Measurements from ENCODE around the gene TSPAN18.

The TSPAN18 gene

DNA sequence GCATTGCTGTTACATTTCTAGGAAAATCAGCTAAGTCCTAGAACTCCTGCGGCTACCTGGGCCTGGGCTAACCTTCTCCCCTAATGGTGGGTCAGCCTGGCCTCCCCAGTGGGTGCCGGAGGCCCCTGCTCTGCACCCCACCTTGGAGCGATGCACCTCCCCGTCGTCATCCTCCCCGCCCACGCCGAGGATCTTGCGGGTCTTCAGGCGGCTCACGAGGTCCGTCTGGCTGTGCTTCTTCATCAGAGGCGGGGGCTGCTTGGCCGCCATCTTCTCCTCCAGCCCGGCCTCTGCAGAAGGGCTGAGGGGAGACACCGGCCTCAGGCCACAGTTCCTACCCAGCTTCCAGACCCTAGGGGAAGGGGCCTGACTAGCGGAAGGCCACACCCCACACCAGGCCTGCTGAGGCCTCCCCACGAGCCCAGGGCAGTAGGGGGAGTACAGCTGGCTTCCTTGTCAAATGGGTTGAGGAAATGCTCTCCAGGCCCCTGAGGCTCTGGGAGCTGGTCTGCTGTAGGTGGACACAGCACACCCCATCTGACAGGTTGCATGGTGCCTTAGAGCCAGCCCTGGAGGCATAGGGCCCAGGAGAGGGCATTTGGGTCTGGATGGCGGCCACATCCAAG lies 211.4 kb downstream of the TSPAN18 start:
- in situ Hi-C loops (cut with MboI; ENCODE audit: low pct_unique_long_range_greater_than_20kb, low sequenced_read_pairs, unreplicated experiment) = loop anchor here (5.0 to 25.0 kb wide), 2 partner anchors 169 to 374 kb away; no protein-coding TSS in a partner anchor

DNA sequence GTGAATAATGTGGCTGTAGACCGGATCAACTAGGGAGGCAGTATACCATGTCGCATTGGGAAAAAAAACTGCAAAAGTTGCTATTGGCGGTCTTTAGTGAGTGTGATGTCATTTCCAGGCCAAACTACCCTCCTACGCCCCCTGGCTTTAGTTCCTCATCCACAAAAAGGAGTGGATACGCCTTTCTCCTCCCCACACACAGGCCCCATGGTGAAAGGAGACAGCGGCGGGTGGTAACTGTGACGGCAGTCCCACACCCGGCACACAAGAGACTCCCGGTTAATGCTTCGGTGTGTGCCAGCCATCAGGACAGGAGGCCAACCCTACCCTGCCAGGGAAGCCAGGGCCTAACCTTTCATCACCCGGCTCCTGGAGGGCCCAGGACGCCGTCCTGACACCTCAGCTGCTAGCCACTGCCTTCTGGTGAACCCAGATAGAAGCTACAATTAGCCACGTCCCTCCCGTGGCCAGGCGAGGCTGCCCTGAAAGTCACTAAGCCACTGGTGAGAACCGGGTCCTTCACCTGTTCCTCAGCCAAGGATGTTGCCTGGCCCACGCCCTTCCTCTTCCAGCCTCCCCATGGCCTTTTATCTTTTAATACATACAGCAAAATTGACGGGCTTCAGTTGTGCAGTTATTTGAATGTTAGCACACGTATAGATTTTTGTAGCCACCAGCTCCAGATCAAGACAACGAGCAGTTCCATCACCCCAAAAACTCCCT lies 213.1 kb downstream of the TSPAN18 start:
- TF ChIP-seq, protein P1, sequence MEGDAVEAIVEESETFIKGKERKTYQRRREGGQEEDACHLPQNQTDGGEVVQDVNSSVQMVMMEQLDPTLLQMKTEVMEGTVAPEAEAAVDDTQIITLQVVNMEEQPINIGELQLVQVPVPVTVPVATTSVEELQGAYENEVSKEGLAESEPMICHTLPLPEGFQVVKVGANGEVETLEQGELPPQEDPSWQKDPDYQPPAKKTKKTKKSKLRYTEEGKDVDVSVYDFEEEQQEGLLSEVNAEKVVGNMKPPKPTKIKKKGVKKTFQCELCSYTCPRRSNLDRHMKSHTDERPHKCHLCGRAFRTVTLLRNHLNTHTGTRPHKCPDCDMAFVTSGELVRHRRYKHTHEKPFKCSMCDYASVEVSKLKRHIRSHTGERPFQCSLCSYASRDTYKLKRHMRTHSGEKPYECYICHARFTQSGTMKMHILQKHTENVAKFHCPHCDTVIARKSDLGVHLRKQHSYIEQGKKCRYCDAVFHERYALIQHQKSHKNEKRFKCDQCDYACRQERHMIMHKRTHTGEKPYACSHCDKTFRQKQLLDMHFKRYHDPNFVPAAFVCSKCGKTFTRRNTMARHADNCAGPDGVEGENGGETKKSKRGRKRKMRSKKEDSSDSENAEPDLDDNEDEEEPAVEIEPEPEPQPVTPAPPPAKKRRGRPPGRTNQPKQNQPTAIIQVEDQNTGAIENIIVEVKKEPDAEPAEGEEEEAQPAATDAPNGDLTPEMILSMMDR (IDR thresholded peaks at IDR 0.05; ENCODE audit: extremely low read depth, insufficient read depth, missing control alignments) = no peak
- DNase-seq (ENCODE audit: low spot score) = no peak
- in situ Hi-C loops (cut with MboI; ENCODE audit: low pct_unique_long_range_greater_than_20kb, low sequenced_read_pairs, unreplicated experiment) = loop anchor here (5.0 to 25.0 kb wide), 2 partner anchors 167 to 372 kb away; no protein-coding TSS in a partner anchor

More for the DNA sequence above, 211.4 kb downstream of the TSPAN18 start:
- TF ChIP-seq, protein P1 (IDR thresholded peaks at IDR 0.05; ENCODE audit: extremely low read depth, insufficient read depth, missing control alignments) = no peak
- DNase-seq (ENCODE audit: low spot score) = no peak

DNA sequence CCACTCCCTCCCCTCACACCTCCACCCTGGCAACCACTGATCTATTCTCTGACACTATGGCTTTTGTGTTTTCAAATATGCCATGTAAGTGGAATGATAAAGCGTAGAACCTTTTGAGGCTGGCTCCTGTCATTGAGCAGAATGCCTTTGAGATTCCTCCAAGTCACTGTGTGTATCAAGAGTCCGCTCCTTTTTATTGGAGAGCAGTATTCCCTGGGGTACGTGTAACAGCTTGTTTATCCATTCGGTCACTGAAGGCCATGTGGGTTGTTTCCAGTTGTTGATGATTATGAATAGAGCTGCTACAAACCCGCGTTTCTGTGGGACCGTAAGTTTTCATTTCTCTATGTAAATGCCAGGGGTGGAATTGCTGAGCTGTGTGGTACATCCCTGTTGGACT lies 213.6 kb downstream of the TSPAN18 start:
- in situ Hi-C loops (cut with MboI; ENCODE audit: low pct_unique_long_range_greater_than_20kb, low sequenced_read_pairs, unreplicated experiment) = loop anchor here (25.0 kb wide), 1 partner anchor 372 kb away; no protein-coding TSS in a partner anchor
- no peak for DNase-seq (ENCODE audit: low spot score)
- TF ChIP-seq, protein P1 (IDR thresholded peaks at IDR 0.05; ENCODE audit: extremely low read depth, insufficient read depth, missing control alignments) = no peak

DNA sequence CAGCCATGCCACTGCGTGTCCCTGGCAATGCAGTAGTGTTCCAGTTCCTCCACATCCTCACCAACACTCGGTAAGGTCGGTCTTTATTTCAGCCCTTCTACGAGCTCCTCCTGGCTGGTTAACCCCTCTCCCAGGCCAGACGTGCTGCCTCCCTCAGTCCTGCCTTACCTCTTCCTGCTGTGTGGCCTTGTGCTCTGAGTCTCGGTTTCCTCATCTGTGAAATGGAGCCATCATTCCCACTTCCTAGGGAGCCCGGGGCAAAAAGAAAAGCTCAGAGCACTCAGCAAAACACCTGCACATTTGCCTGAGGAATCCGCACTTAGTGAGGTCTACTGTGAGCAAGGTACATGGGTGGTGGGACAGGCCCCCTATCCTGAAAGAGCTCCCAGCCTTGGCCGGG lies 214.1 kb downstream of the TSPAN18 start:
- no peak for DNase-seq (ENCODE audit: low spot score)
- TF ChIP-seq, protein P1 (IDR thresholded peaks at IDR 0.05; ENCODE audit: extremely low read depth, insufficient read depth, missing control alignments) = no peak
- in situ Hi-C loops (cut with MboI; ENCODE audit: low pct_unique_long_range_greater_than_20kb, low sequenced_read_pairs, unreplicated experiment) = loop anchor here (25.0 kb wide), 1 partner anchor 371 kb away; no protein-coding TSS in a partner anchor

DNA sequence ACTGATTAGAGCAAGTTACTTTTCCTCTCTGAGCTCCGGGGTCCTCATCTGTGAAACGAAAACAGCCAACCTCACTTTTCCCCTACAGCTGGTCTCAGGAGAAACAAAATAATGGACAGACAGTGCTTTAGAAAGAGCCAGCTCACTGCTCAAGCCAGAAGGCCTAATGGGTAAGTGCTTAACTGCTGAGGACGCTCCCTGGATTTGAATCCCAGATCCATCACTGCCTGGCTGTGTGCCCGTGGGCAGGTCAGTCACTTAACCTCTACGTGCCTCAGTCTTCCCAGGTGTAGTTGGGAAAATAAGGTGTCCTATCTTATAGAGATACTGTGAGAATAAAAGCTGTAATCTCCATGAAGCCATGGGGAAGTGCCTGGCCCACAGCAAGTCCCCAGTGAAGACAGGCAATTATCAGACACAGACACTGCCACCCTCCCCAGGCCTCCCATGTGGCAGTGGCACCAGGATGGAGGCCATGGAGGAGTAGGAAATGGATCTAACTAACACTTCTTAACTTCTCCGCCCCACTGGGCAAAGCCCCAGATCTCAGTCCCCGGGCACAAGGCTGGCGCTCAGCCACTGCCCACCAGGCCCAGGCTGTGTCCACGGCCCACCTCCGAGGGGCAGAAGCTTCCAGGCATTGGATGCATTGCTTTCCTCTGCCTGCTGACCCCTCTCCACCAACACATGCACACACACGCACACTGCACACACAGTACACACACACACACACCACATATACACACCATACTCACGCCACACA lies 214.7 kb downstream of the TSPAN18 start:
- no peak for DNase-seq (ENCODE audit: low spot score)
- in situ Hi-C loops (cut with MboI; ENCODE audit: low pct_unique_long_range_greater_than_20kb, low sequenced_read_pairs, unreplicated experiment) = loop anchor here (25.0 kb wide), 1 partner anchor 371 kb away; no protein-coding TSS in a partner anchor
- TF ChIP-seq, protein P1 (IDR thresholded peaks at IDR 0.05; ENCODE audit: extremely low read depth, insufficient read depth, missing control alignments) = no peak

Measured in GM13977 (cell line).